Testis (tissue), 2 donors: ENCODE data around the gene KRT36.

ENCODE experiments used
- POLR2A ChIP-seq: fragments of 450-650 bp; IDR thresholded peaks from one replicate; pipeline ENCODE4 v1.6.1; 2017; ENCODE audit warnings: antibody characterized with exemption, mild to moderate bottlenecking, moderate library complexity
- TF ChIP-seq, protein P1 (sequence below), 3 experiments: fragments of 450-650 bp in 2 of 3; fragments of 200-600 bp in 1 of 3; sonication (generic) in 1 of 3; IDR thresholded peaks; one replicate each; pipeline ENCODE4 v1.5.1; 2016 to 2019; ENCODE audit warnings: antibody characterized with exemption in 3 of 3, mild to moderate bottlenecking in 2 of 3, moderate library complexity in 1 of 3

DNA sequence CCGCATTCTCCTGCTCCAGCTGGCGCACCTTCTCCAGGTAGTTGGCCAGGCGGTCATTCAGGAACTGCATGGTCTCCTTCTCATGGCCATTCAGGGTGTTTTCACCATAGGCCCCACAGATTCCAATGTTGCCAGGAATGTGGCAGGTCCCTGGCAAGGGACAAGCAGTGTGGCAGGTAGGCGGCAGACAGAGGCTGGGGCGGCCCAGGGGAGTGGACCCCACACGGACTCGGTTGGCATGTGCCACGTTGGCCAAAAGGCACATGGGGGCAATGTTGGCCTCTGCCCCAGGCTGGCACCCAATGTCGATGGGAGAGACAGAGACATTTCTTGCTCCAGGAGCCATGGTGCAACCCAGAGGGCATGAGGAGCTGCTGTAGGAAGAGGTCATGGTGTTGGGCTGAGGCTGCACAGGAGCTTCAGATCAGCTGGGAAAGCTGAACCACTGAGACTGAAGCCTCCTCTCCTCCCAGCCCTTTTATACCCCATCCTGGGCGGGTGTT lies 49.1 kb downstream of the KRT36 start, which contains the start of gene KRT38:
- TF ChIP-seq, protein P1, sequence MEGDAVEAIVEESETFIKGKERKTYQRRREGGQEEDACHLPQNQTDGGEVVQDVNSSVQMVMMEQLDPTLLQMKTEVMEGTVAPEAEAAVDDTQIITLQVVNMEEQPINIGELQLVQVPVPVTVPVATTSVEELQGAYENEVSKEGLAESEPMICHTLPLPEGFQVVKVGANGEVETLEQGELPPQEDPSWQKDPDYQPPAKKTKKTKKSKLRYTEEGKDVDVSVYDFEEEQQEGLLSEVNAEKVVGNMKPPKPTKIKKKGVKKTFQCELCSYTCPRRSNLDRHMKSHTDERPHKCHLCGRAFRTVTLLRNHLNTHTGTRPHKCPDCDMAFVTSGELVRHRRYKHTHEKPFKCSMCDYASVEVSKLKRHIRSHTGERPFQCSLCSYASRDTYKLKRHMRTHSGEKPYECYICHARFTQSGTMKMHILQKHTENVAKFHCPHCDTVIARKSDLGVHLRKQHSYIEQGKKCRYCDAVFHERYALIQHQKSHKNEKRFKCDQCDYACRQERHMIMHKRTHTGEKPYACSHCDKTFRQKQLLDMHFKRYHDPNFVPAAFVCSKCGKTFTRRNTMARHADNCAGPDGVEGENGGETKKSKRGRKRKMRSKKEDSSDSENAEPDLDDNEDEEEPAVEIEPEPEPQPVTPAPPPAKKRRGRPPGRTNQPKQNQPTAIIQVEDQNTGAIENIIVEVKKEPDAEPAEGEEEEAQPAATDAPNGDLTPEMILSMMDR (IDR thresholded peaks at IDR 0.05), result no peak
- TF ChIP-seq POLR2A, result no peak
